ENCODE measurements around the gene TMC4. TPM values are rescaled to one million over a fixed set of nuclear protein-coding genes. Genes with fewer than 3 reads are reported as not detected.

Gene TMC4
- total RNA-seq, 4 donors from 2014 or later = 91.5 to 386 (median 180) TPM

- Histone ChIP-seq H3K4me1 (peaks cover 0 to 4% (median under 1%) of the 10 kb centered on the region in 4 donors), H3K27me3 (no peaks in the 10 kb centered on the region), H3K4me3 (no peak overlapping the region), H3K27ac (no peak overlapping the region), H3K9me3 (no peaks in the 10 kb centered on the region), H3K36me3 (peaks cover 0 to 76% (median 40%) of the 10 kb centered on the region in 4 donors)
- WGBS, 2 donors (ENCODE audit: low coverage in 1 of 2) = 60 to 90% methylated on average over 1 to 25 of the region's 25 CpGs
- in situ Hi-C loops (cut with MboI; ENCODE audit: low pct_ligation_motif_present in 1 of 4, low pct_unique_long_range_greater_than_20kb in 1 of 4, low sequenced_read_pairs in 3 of 4) = no loop called here
- DNase-seq = no peak
- intact Hi-C loops (cut with DNase I; ENCODE audit: low total_unique reads) = no loop called here
- TF ChIP-seq EP300 (IDR thresholded peaks at IDR 0.05; ENCODE audit: low read depth) = no peak
- TF ChIP-seq POLR2AphosphoS5 (IDR thresholded peaks at IDR 0.05) = no peak
- TF ChIP-seq POLR2A (IDR thresholded peaks at IDR 0.05) = no peak
- TF ChIP-seq CTCF (IDR thresholded peaks at IDR 0.05) = no peak
Observed at GRCh38 chr19:54152878-54153524, 20.0 kb downstream of the TMC4 start.

- Histone ChIP-seq H3K27ac (no peak overlapping the region), H3K4me3 (no peak overlapping the region), H3K4me1 (peaks cover 0 to 3% (median 0%) of the 10 kb centered on the region in 4 donors), H3K27me3 (no peaks in the 10 kb centered on the region), H3K36me3 (peaks cover 0 to 75% (median 38%) of the 10 kb centered on the region in 4 donors), H3K9me3 (no peaks in the 10 kb centered on the region)
- in situ Hi-C loops (cut with MboI; ENCODE audit: low pct_ligation_motif_present in 1 of 4, low pct_unique_long_range_greater_than_20kb in 1 of 4, low sequenced_read_pairs in 3 of 4) (no loop called here), intact Hi-C loops (cut with DNase I; ENCODE audit: low total_unique reads) (no loop called here)
- no peak for DNase-seq
- no peak for TF ChIP-seq POLR2AphosphoS5 (IDR thresholded peaks at IDR 0.05)
- TF ChIP-seq POLR2A (IDR thresholded peaks at IDR 0.05) = no peak
- no peak for TF ChIP-seq EP300 (IDR thresholded peaks at IDR 0.05; ENCODE audit: low read depth)
- no peak for TF ChIP-seq CTCF (IDR thresholded peaks at IDR 0.05)
- WGBS, 2 donors (ENCODE audit: low coverage in 1 of 2) = 96% methylated on average over 11 of the region's 12 CpGs; no CpG with 5 or more reads in 1 of the 2 donors
Observed at GRCh38 chr19:54152267-54152666, 20.7 kb downstream of the TMC4 start.

GRCh38 chr19:54151362-54152035 lies 21.5 kb downstream of the TMC4 start:
- Histone ChIP-seq H3K36me3 (peaks cover 0 to 74% (median 38%) of the 10 kb centered on the region in 4 donors), H3K27ac (no peak overlapping the region), H3K4me3 (no peak overlapping the region), H3K9me3 (no peaks in the 10 kb centered on the region), H3K4me1 (peaks cover 0 to 3% (median 0%) of the 10 kb centered on the region in 4 donors), H3K27me3 (no peaks in the 10 kb centered on the region)
- WGBS, 2 donors (ENCODE audit: low coverage in 1 of 2) = 86% methylated on average over 23 of the region's 23 CpGs; no CpG with 5 or more reads in 1 of the 2 donors
- intact Hi-C loops (cut with DNase I; ENCODE audit: low total_unique reads) (no loop called here), in situ Hi-C loops (cut with MboI; ENCODE audit: low pct_ligation_motif_present in 1 of 4, low pct_unique_long_range_greater_than_20kb in 1 of 4, low sequenced_read_pairs in 3 of 4) (no loop called here)
- no peak for TF ChIP-seq POLR2A (IDR thresholded peaks at IDR 0.05)
- no peak for TF ChIP-seq EP300 (IDR thresholded peaks at IDR 0.05; ENCODE audit: low read depth)
- no peak for TF ChIP-seq CTCF (IDR thresholded peaks at IDR 0.05)
- TF ChIP-seq POLR2AphosphoS5 (IDR thresholded peaks at IDR 0.05) = no peak
- no peak for DNase-seq

GRCh38 chr19:54149021-54149812 lies 23.7 kb downstream of the TMC4 start:
- Histone ChIP-seq H3K27me3 (no peaks in the 10 kb centered on the region), H3K36me3 (peaks cover 4 to 73% (median 37%) of the 10 kb centered on the region in 4 donors), H3K9me3 (no peaks in the 10 kb centered on the region), H3K27ac (no peak overlapping the region), H3K4me3 (no peak overlapping the region), H3K4me1 (peaks cover 0 to 3% (median 0%) of the 10 kb centered on the region in 4 donors)
- TF ChIP-seq CTCF (IDR thresholded peaks at IDR 0.05) = no peak
- no peak for TF ChIP-seq POLR2A (IDR thresholded peaks at IDR 0.05)
- TF ChIP-seq POLR2AphosphoS5 (IDR thresholded peaks at IDR 0.05) = no peak
- TF ChIP-seq EP300 (IDR thresholded peaks at IDR 0.05; ENCODE audit: low read depth) = no peak
- intact Hi-C loops (cut with DNase I; ENCODE audit: low total_unique reads) = no loop called here
- no peak for DNase-seq
- 87 to 100% methylated on average over 1 to 12 of the region's 12 CpGs for WGBS, 2 donors (ENCODE audit: low coverage in 1 of 2)
- in situ Hi-C loops (cut with MboI; ENCODE audit: low pct_ligation_motif_present in 1 of 4, low pct_unique_long_range_greater_than_20kb in 1 of 4, low sequenced_read_pairs in 3 of 4) = no loop called here
